GM12892 (cell line): Measurements from ENCODE around the gene RDH8.

Experiments used
- POLR2A ChIP-seq: IDR thresholded peaks from 2 replicates; pipeline ENCODE4 v1.6.1; 2011; ENCODE audit warnings: low read depth, low read length, control low read depth
- TAF1 ChIP-seq: IDR thresholded peaks from 2 replicates; pipeline ENCODE4 v1.6.1; 2011; ENCODE audit warnings: low read depth, mild to moderate bottlenecking, control low read depth, low read length, borderline replicate concordance

DNA sequence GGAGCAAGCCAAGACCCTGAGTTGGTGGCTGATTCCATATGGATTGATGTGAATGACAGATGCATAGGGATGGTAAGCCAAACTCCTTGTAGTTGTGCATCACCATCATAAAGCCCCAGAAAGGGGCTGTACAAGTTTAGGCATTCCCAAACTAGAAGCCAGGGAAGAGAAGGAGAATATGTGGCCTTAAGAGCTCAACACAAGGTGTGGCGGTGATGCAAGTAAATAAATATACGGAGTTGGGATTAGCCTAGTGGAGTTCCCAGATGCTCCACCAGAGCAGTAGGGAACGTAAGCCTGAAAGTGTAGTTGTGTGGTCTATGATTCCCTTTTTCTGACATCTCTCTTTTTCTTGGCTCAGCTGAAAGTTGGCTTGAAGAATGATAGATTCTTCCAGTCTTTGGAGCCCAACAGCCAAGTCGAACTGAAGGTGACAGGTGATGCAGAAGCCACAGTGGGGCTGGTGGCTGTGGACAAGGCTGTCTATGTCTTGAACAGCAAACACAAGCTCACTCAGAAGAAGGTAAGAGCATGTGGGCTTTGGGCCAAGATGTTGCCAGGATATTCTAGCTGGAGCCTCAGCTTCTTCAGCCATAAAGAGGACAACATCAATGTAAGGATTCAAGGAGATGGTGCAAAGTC, 30.1 kb downstream of the RDH8 start:
- TF ChIP-seq TAF1 (no peak), POLR2A (no peak)
